ENCODE data around the gene DHX36.

The DHX36 gene

GRCh38 chr3:154301561-154301960, 22.7 kb downstream of the DHX36 start:
- TF ChIP-seq CTCF (IDR thresholded peaks at IDR 0.05; ENCODE audit: control insufficient read depth, extremely low read depth, insufficient read depth): peak; percentile 29; the same call in 1 of the 2 replicates
- no peak for DNase-seq (ENCODE audit: low read depth)
- no peak overlapping the region for H3K4me3 ChIP-seq (ENCODE audit: low read depth, low read length)

- TF ChIP-seq CTCF (IDR thresholded peaks at IDR 0.05; ENCODE audit: control insufficient read depth, extremely low read depth, insufficient read depth): no peak
- no peak for DNase-seq (ENCODE audit: low read depth)
- H3K4me3 ChIP-seq (ENCODE audit: low read depth, low read length): no peak overlapping the region
Observed at GRCh38 chr3:154294016-154294415, 30.3 kb downstream of the DHX36 start.

DNA sequence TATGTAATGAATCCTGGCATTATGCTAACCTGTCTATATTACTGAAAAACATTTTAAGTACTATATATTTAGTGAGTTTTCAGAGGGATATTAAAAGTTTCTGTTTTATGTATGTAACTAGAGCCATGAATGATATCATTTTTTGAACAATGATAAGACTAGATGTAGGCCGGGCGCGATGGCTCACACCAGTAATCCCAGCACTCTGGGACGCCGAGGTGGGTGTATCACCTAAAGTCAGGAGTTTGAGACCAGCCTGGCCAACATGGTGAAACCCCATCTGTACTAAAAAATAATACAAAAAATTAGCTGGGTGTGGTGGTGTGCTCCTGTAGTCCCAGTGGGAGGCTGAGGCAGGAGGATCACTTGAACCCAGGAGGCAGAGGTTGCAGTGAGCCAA, 34.1 kb downstream of the DHX36 start:
- H3K4me3 ChIP-seq (ENCODE audit: low read depth, low read length): no peak overlapping the region
- no peak for TF ChIP-seq CTCF (IDR thresholded peaks at IDR 0.05; ENCODE audit: control insufficient read depth, extremely low read depth, insufficient read depth)
- DNase-seq (ENCODE audit: low read depth): no peak

GRCh38 chr3:154285221-154285620, 39.1 kb downstream of the DHX36 start:
- no peak overlapping the region for H3K4me3 ChIP-seq (ENCODE audit: low read depth, low read length)
- no peak for DNase-seq (ENCODE audit: low read depth)
- no peak for TF ChIP-seq CTCF (IDR thresholded peaks at IDR 0.05; ENCODE audit: control insufficient read depth, extremely low read depth, insufficient read depth)

GRCh38 chr3:154280161-154280560, 44.1 kb downstream of the DHX36 start:
- TF ChIP-seq CTCF (IDR thresholded peaks at IDR 0.05; ENCODE audit: control insufficient read depth, extremely low read depth, insufficient read depth): no peak
- DNase-seq (ENCODE audit: low read depth): no peak
- no peak overlapping the region for H3K4me3 ChIP-seq (ENCODE audit: low read depth, low read length)

- no peak for DNase-seq (ENCODE audit: low read depth)
- no peak overlapping the region for H3K4me3 ChIP-seq (ENCODE audit: low read depth, low read length)
- TF ChIP-seq CTCF (IDR thresholded peaks at IDR 0.05; ENCODE audit: control insufficient read depth, extremely low read depth, insufficient read depth): no peak
Observed at GRCh38 chr3:154275965-154276364, 48.3 kb downstream of the DHX36 start.

DNA sequence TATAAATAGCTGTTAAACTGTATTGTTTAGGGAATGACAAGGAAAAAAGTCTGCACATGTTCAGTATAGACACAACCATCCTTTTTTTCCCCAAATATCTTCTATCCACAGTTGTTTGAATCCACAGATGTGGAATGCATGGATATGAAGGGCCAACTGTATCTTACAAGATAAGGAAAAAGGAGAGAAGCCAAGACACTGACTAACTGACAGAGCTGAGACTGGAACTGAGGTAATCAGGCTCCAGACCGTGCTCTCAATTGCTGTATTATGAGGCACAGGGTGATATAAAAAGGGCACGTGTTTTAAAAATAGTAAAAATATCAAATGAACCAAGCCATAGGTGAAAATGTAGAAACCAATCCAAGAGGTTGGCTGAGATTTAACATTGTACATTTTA, 49.0 kb downstream of the DHX36 start:
- TF ChIP-seq CTCF (IDR thresholded peaks at IDR 0.05; ENCODE audit: control insufficient read depth, extremely low read depth, insufficient read depth): no peak
- no peak overlapping the region for H3K4me3 ChIP-seq (ENCODE audit: low read depth, low read length)
- no peak for DNase-seq (ENCODE audit: low read depth)

Measured in LNCaP clone FGC (cell line).